Gastrocnemius medialis (tissue), 4 donors: ENCODE results near the gene VAT1L.

ENCODE experiments used
- CTCF ChIP-seq, 5 experiments: fragments of 450-650 bp in 3 of 5; fragments of 200-600 bp in 2 of 5; sonication (generic) in 2 of 5; IDR thresholded peaks in 4 of 5; conservative IDR thresholded peaks in 1 of 5; 1 replicate in 4 of 5; 2 replicates in 1 of 5; pipeline ENCODE4 v1.5.1; 2016 to 2019; ENCODE audit warnings: antibody characterized with exemption in 5 of 5, mild to moderate bottlenecking in 3 of 5, moderate library complexity in 3 of 5
- POLR2A ChIP-seq, 2 donors: fragments of 450-650 bp; IDR thresholded peaks; one replicate each; pipeline ENCODE4 v1.6.1; 2017; ENCODE audit warnings: antibody characterized with exemption in 2 of 2, mild to moderate bottlenecking in 2 of 2, moderate library complexity in 2 of 2

DNA sequence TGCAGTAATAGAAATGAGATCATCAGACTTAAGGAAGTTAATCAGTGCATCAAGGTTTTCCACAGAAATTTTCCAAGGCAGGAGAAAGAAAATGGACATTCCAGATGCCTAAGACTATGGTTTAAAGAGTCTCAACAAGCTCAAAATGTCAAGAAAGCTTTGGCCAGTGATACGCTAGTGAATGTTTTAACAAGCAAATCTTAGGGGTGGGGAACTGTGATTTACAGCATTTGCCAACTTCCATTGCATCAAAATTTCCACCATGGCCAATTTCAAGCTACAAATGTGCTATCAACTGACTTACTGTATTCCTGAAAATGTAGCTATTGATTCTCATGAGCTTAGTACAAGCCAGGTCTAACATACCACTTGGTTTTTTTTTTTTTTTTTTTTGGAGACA, 151.6 kb downstream of the VAT1L start:
- no peak for TF ChIP-seq POLR2A (IDR thresholded peaks at IDR 0.05)
- no peak for TF ChIP-seq CTCF (IDR thresholded peaks at IDR 0.05 in 4 of 5, conservative IDR thresholded peaks at IDR 0.05 in 1 of 5)
